Loucy (cell line): ENCODE data around the gene PAX9.

Experiments used
- H2AFZ ChIP-seq: fragments of 200-600 bp; sonication (generic); 2 replicates; pipeline ENCODE4 v1.6.0; 2016; ENCODE audit warnings: antibody characterized with exemption, mild to moderate bottlenecking, low read length, moderate library complexity
- H3F3A ChIP-seq: fragments of 200-600 bp; 2 replicates; pipeline ENCODE4 v1.6.0; 2016; ENCODE audit warnings: antibody characterized with exemption, low read depth, mild to moderate bottlenecking
- H3K27me3 ChIP-seq: fragments of 200-600 bp; sonication (generic); 2 replicates; pipeline ENCODE4 v1.6.1; 2014; ENCODE audit warnings: low read length, mild to moderate bottlenecking; ENCODE audit not compliant: insufficient read depth, poor library complexity, severe bottlenecking
- H3K36me3 ChIP-seq: fragments of 200-600 bp; sonication (generic); 2 replicates; pipeline ENCODE4 v1.6.1; 2016; ENCODE audit warnings: low read length; ENCODE audit not compliant: insufficient read depth
- H3K4me1 ChIP-seq: fragments of 200-600 bp; sonication (generic); 2 replicates; pipeline ENCODE4 v1.5.1; 2014; ENCODE audit warnings: low read length, mild to moderate bottlenecking; ENCODE audit not compliant: insufficient read depth, poor library complexity, severe bottlenecking
- H3K4me2 ChIP-seq: fragments of 200-600 bp; sonication (generic); 2 replicates; pipeline ENCODE4 v1.6.0; 2014; ENCODE audit warnings: antibody characterized with exemption, low read length, low read depth, mild to moderate bottlenecking; ENCODE audit not compliant: poor library complexity, severe bottlenecking
- H3K4me3 ChIP-seq: fragments of 200-600 bp; sonication (generic); 2 replicates; pipeline ENCODE4 v1.5.1; 2014; ENCODE audit warnings: low read length, mild to moderate bottlenecking, mixed read lengths; ENCODE audit not compliant: poor library complexity, severe bottlenecking
- H3K79me2 ChIP-seq: fragments of 200-600 bp; sonication (generic); 2 replicates; pipeline ENCODE4 v1.6.1; 2014; ENCODE audit warnings: low read length; ENCODE audit not compliant: insufficient read depth
- H3K9ac ChIP-seq: fragments of 200-600 bp; sonication (generic); 2 replicates; pipeline ENCODE4 v1.6.0; 2014; ENCODE audit warnings: mild to moderate bottlenecking, low read depth, low read length, moderate library complexity; ENCODE audit not compliant: poor library complexity, severe bottlenecking
- H3K9me2 ChIP-seq: fragments of 200-600 bp; sonication (generic); replicated peaks from 2 replicates; pipeline ENCODE4 v1.6.1; 2016; ENCODE audit warnings: low read depth, low read length, mixed read lengths
- H3K9me3 ChIP-seq: fragments of 200-600 bp; sonication (generic); 2 replicates; pipeline ENCODE4 v1.6.1; 2014; ENCODE audit warnings: mild to moderate bottlenecking, antibody characterized with exemption, low read length, low read depth; ENCODE audit not compliant: insufficient read depth
- H4K20me1 ChIP-seq: fragments of 200-600 bp; sonication (generic); 2 replicates; pipeline ENCODE4 v1.6.0; 2014; ENCODE audit warnings: antibody characterized with exemption, low read length, mild to moderate bottlenecking; ENCODE audit not compliant: insufficient read depth, poor library complexity, severe bottlenecking
- EZH2phosphoT487 ChIP-seq: fragments of 200-600 bp; IDR thresholded peaks from 2 replicates; pipeline ENCODE4 v1.6.1; 2018; ENCODE audit warnings: antibody characterized with exemption, mild to moderate bottlenecking, moderate library complexity, borderline replicate concordance
- TF ChIP-seq, protein P1 (sequence below): fragments of 200-600 bp; sonication (generic); conservative IDR thresholded peaks from 2 replicates; pipeline ENCODE4 v1.5.1; 2014; ENCODE audit warnings: mild to moderate bottlenecking, antibody characterized with exemption, low read length

PAX9 gene

DNA sequence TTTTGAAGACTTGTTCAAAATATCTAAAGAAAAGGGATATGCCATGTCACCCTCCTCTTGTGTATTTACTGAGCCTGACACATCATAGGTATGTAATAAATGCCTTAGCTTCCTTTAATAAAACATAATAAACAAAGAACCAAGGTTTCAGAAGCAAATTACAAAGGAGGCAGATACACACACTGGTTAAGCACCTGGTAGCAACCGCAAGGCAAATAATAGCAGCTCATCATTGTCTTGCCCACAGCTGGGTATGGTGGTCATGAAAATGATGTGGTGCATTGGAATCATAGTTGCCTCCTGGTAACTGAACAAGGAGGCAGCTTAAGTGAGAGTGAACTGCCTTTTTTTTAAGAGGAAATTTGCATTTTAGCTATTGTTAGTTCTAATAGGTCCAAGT, 39.0 kb downstream of the PAX9 start:
- Histone ChIP-seq H2AFZ (no peak overlapping the region), H3K9ac (no peak overlapping the region)
- no peak for TF ChIP-seq EZH2phosphoT487
- TF ChIP-seq, protein P1, sequence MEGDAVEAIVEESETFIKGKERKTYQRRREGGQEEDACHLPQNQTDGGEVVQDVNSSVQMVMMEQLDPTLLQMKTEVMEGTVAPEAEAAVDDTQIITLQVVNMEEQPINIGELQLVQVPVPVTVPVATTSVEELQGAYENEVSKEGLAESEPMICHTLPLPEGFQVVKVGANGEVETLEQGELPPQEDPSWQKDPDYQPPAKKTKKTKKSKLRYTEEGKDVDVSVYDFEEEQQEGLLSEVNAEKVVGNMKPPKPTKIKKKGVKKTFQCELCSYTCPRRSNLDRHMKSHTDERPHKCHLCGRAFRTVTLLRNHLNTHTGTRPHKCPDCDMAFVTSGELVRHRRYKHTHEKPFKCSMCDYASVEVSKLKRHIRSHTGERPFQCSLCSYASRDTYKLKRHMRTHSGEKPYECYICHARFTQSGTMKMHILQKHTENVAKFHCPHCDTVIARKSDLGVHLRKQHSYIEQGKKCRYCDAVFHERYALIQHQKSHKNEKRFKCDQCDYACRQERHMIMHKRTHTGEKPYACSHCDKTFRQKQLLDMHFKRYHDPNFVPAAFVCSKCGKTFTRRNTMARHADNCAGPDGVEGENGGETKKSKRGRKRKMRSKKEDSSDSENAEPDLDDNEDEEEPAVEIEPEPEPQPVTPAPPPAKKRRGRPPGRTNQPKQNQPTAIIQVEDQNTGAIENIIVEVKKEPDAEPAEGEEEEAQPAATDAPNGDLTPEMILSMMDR: no peak

DNA sequence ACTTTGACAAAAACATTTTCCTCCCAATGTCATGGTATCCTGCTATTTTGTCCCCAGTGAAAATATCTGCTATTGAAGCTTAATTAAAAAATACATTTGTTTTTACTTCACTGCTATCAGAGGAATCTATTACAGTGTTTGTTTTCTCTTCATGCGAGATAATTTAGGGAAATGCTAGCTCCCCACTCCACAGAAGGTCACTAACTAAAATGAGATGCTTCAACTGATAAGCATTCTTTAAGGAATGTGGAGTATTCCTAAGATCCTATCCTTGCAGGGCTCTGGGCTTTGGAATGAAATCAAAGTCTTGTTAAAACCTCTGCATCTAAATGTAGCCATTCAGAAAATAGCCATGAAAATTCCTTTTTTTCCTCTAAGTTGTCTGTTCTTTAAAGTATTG, 39.5 kb downstream of the PAX9 start:
- Histone ChIP-seq H3K4me2 (no peak overlapping the region), H3K79me2 (no peaks in the 10 kb centered on the region), H3K36me3 (no peaks in the 10 kb centered on the region), H3K4me1 (no peaks in the 10 kb centered on the region), H3K27me3 (no peaks in the 10 kb centered on the region), H3F3A (no peaks in the 10 kb centered on the region), H3K9me3 (no peaks in the 10 kb centered on the region), H3K9me2 (no peaks in the 10 kb centered on the region), H2AFZ (no peak overlapping the region), H3K4me3 (no peak overlapping the region), H4K20me1 (no peaks in the 10 kb centered on the region), H3K9ac (no peak overlapping the region)
- no peak for TF ChIP-seq EZH2phosphoT487
- TF ChIP-seq, protein P1: no peak

More for the DNA sequence above, 39.0 kb downstream of the PAX9 start:
- no peaks in the 10 kb centered on the region for H3K9me2 ChIP-seq
- no peaks in the 10 kb centered on the region for H3K9me3 ChIP-seq
- H3K4me1 ChIP-seq: no peaks in the 10 kb centered on the region
- H3K27me3 ChIP-seq: no peaks in the 10 kb centered on the region
- no peak overlapping the region for H3K4me2 ChIP-seq
- no peaks in the 10 kb centered on the region for H3K79me2 ChIP-seq
- no peaks in the 10 kb centered on the region for H3K36me3 ChIP-seq
- no peaks in the 10 kb centered on the region for H3F3A ChIP-seq
- H4K20me1 ChIP-seq: no peaks in the 10 kb centered on the region
- no peak overlapping the region for H3K4me3 ChIP-seq

DNA sequence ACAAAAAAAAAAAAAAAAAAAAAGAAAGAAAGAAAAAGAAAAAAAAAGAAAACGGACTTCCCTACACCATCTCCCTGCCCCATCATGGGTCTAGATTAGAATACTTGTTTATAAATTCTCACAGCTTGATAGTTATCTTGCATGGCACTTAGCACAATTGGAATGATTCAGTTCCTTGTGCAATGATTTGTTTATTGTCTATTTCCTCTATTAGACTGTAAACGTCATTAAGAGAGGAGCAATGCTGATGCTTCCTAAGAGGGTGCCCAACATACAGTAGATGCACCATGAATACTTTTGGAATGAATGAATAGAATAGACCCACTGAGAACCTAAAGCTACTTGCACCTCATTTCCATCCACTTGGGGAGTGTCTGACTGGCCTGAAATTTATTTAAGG, 40.8 kb downstream of the PAX9 start:
- TF ChIP-seq EZH2phosphoT487: no peak
- TF ChIP-seq, protein P1: no peak
- Histone ChIP-seq H3K4me3 (no peak overlapping the region), H4K20me1 (no peaks in the 10 kb centered on the region), H3K9me3 (no peaks in the 10 kb centered on the region), H3K4me2 (no peak overlapping the region), H3K36me3 (no peaks in the 10 kb centered on the region), H3K9ac (no peak overlapping the region), H3K27me3 (no peaks in the 10 kb centered on the region), H3K79me2 (no peaks in the 10 kb centered on the region), H3K9me2 (no peaks in the 10 kb centered on the region), H3F3A (no peaks in the 10 kb centered on the region), H3K4me1 (no peaks in the 10 kb centered on the region), H2AFZ (no peak overlapping the region)
